Fibroblast of lung (primary cell): ENCODE results near the gene CNGA1. TPM values are rescaled to one million over a fixed set of nuclear protein-coding genes. Genes with fewer than 3 reads are reported as not detected.

ENCODE experiments used
- DNase-seq, 2 donors: peaks; one replicate each; pipeline versions ENCODE4 v3.0.0 to v3.0.0-alpha.2; 2010; ENCODE audit warnings: low read depth in 2 of 2
- H2AFZ ChIP-seq: 2 replicates; pipeline ENCODE4 v1.5.1; 2012; ENCODE audit warnings: low read length, control low read depth, inconsistent platforms
- H3K27ac ChIP-seq: 2 replicates; pipeline ENCODE4 v1.5.1; 2011; ENCODE audit warnings: low read length, control low read depth; ENCODE audit not compliant: insufficient read depth
- H3K27me3 ChIP-seq: 2 replicates; pipeline ENCODE4 v1.5.1; 2011; ENCODE audit warnings: mild to moderate bottlenecking, low read length; ENCODE audit not compliant: control insufficient read depth, insufficient read depth
- H3K36me3 ChIP-seq: 2 replicates; pipeline ENCODE4 v1.5.1; 2011; ENCODE audit warnings: low read length; ENCODE audit not compliant: control insufficient read depth, insufficient read depth
- H3K4me1 ChIP-seq: 2 replicates; pipeline ENCODE4 v1.5.1; 2011; ENCODE audit warnings: low read length; ENCODE audit not compliant: control insufficient read depth, insufficient read depth; ENCODE audit errors: extremely low read depth
- H3K4me2 ChIP-seq: 2 replicates; pipeline ENCODE4 v1.5.1; 2011; ENCODE audit warnings: low read length, control low read depth; ENCODE audit not compliant: insufficient read depth; ENCODE audit errors: extremely low read depth
- H3K4me3 ChIP-seq, 4 experiments: fragments of 200-600 bp in 1 of 4; sonication (generic) in 1 of 4; replicated peaks in 1 of 4; 2 replicates each; pipeline ENCODE4 v1.5.1; 2011 to 2016; ENCODE audit warnings: low read length in 4 of 4, low read depth in 3 of 4, mild to moderate bottlenecking in 3 of 4, control low read depth in 2 of 4, inconsistent platforms in 1 of 4, mixed read lengths in 1 of 4; ENCODE audit not compliant: insufficient read depth in 1 of 4; ENCODE audit errors: control extremely low read depth in 1 of 4
- H3K79me2 ChIP-seq: 2 replicates; pipeline ENCODE4 v1.5.1; 2012; ENCODE audit warnings: mild to moderate bottlenecking, low read length, inconsistent platforms; ENCODE audit not compliant: control insufficient read depth, insufficient read depth
- H3K9ac ChIP-seq: 2 replicates; pipeline ENCODE4 v1.5.1; 2011; ENCODE audit warnings: mild to moderate bottlenecking, low read length, control low read depth; ENCODE audit not compliant: insufficient read depth
- H3K9me3 ChIP-seq: 2 replicates; pipeline ENCODE4 v1.5.1; 2012; ENCODE audit warnings: low read depth, low read length; ENCODE audit not compliant: control insufficient read depth, insufficient read depth
- H4K20me1 ChIP-seq: 2 replicates; pipeline ENCODE4 v1.5.1; 2011; ENCODE audit warnings: low read length; ENCODE audit not compliant: control insufficient read depth, insufficient read depth; ENCODE audit errors: extremely low read depth
- CTCF ChIP-seq, 2 donors: IDR thresholded peaks in 1 of 2; conservative IDR thresholded peaks in 1 of 2; 1 replicate in 1 of 2; 2 replicates in 1 of 2; pipeline ENCODE4 v1.5.1; 2011 to 2012; ENCODE audit warnings: low read length in 2 of 2, control low read depth in 1 of 2, inconsistent platforms in 1 of 2, low read depth in 1 of 2, mild to moderate bottlenecking in 1 of 2
- EZH2 ChIP-seq: IDR thresholded peaks from 2 replicates; pipeline ENCODE4 v1.5.1; 2012; ENCODE audit warnings: low read length, control low read depth, mild to moderate bottlenecking; ENCODE audit errors: missing control alignments
- polyA plus RNA-seq, 2 donors: library from polyadenylated mRNA; depleted of rRNA in 1 of 2; stranded (reverse) in 1 of 2; unstranded in 1 of 2; fragments of >200 nt; gene quantifications; 2 replicates each; pipeline ENCODE4 v1.2.1, GENCODE V29; 2011 to 2012; ENCODE audit warnings: missing spikeins in 1 of 2
- total RNA-seq: library from RNA; depleted of rRNA; stranded (reverse); fragments of >200 nt; gene quantifications from 2 replicates; pipeline ENCODE4 v1.2.1, GENCODE V29; 2014

The CNGA1 gene
- total and polyA plus RNA-seq, 2 donors (not counting 1 experiment from before 2014, with no cell fraction given), result not detected

GRCh38 chr4:48047896-48048295 is 31.4 kb upstream of the CNGA1 start:
- Histone ChIP-seq H4K20me1 (no peaks in the 10 kb centered on the region), H3K4me1 (no peaks in the 10 kb centered on the region), H2AFZ (no peak overlapping the region), H3K4me3 (no peak overlapping the region), H3K36me3 (no peaks in the 10 kb centered on the region), H3K27ac (no peak overlapping the region), H3K9ac (no peak overlapping the region), H3K9me3 (no peaks in the 10 kb centered on the region), H3K4me2 (no peak overlapping the region), H3K27me3 (peaks cover 2% of the 10 kb centered on the region), H3K79me2 (no peaks in the 10 kb centered on the region)
- TF ChIP-seq CTCF (conservative IDR thresholded peaks at IDR 0.05 in 1 of 2, IDR thresholded peaks at IDR 0.05 in 1 of 2; ENCODE audit: low read depth in 1 of 2, low read length in 2 of 2) (no peak), EZH2 (no peak)
- no peak for DNase-seq

DNA sequence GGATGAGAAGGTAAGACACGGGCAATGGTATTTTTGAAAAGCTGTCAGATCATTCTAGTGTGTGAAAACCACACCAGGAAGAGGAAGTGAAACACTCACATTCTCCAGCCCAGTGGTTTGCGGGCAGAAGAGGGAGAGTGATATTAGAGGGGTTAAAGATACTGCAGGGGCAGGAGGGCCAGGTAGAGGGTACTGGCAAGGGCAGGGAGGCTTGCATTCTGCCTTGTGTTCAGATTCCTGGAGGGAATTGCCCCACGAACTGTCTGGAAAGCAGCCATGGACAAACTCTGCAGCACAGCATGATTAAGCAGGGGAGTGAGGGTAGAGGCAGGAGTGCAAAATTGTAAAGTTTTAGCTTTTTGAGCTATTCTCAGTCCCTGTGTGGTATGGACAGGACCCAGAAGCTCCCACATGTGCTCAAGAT is 31.0 kb upstream of the CNGA1 start:
- H3K9me3 ChIP-seq, result no peaks in the 10 kb centered on the region
- H3K4me3 ChIP-seq, result no peak overlapping the region
- no peak for TF ChIP-seq CTCF (conservative IDR thresholded peaks at IDR 0.05 in 1 of 2, IDR thresholded peaks at IDR 0.05 in 1 of 2; ENCODE audit: low read depth in 1 of 2, low read length in 2 of 2)
- TF ChIP-seq EZH2, result no peak
- H3K27me3 ChIP-seq, result peaks cover 2% of the 10 kb centered on the region
- no peaks in the 10 kb centered on the region for H3K79me2 ChIP-seq
- no peak overlapping the region for H3K27ac ChIP-seq
- no peaks in the 10 kb centered on the region for H4K20me1 ChIP-seq
- H2AFZ ChIP-seq, result no peak overlapping the region
- H3K36me3 ChIP-seq, result no peaks in the 10 kb centered on the region
- no peak overlapping the region for H3K9ac ChIP-seq
- no peak overlapping the region for H3K4me2 ChIP-seq
- H3K4me1 ChIP-seq, result no peaks in the 10 kb centered on the region
- DNase-seq, result no peak

- TF ChIP-seq CTCF (conservative IDR thresholded peaks at IDR 0.05 in 1 of 2, IDR thresholded peaks at IDR 0.05 in 1 of 2; ENCODE audit: low read depth in 1 of 2, low read length in 2 of 2) (no peak), EZH2 (no peak)
- Histone ChIP-seq H3K4me3 (no peak overlapping the region), H3K4me1 (no peaks in the 10 kb centered on the region), H3K9ac (no peak overlapping the region), H3K27me3 (peaks cover 2% of the 10 kb centered on the region), H2AFZ (no peak overlapping the region), H4K20me1 (no peaks in the 10 kb centered on the region), H3K36me3 (no peaks in the 10 kb centered on the region), H3K4me2 (no peak overlapping the region), H3K9me3 (no peaks in the 10 kb centered on the region), H3K27ac (no peak overlapping the region), H3K79me2 (no peaks in the 10 kb centered on the region)
- no peak for DNase-seq
Measured at GRCh38 chr4:48046059-48046458, 29.6 kb upstream of the CNGA1 start.
